Left ventricle myocardium superior (tissue), 1 donor: ENCODE results near the gene GHR. TPM values are rescaled to one million over a fixed set of nuclear protein-coding genes. Genes with fewer than 3 reads are reported as not detected.
"Not testable (repeated sequence)": the region's sequence is repeated elsewhere in the genome, so short reads cannot be mapped to it uniquely, and the experiment has no call there.

ENCODE experiments used
- ATAC-seq: fragments of 200-7000 bp; cut with Tn5 transposase; one replicate; pipeline ENCODE4 v1.9.1; 2020; ENCODE audit warnings: mild to moderate bottlenecking, moderate library complexity
- DNase-seq: peaks from one replicate; pipeline ENCODE4 v3.0.0-alpha.2; 2020
- intact Hi-C: fragments of 100-400 bp; cut with micrococcal nuclease; formaldehyde crosslinking; loops from one replicate; pipeline ENCODE4 v1.11.0; 2022
- total RNA-seq: library from RNA; stranded (reverse); fragmentation: NEBNext Ultra II Directional; extraction: Animal tissue kit (Norgen Biotek cat#: 25700); gene quantifications from one replicate; pipeline ENCODE4 v1.2.1, GENCODE V29; 2021
- donor health status: DM: no; HTN: yes; CAD: no; lungs with severe emphysema.

Gene GHR
- total RNA-seq, 1 donor from 2014 or later: 11.9 TPM

DNA sequence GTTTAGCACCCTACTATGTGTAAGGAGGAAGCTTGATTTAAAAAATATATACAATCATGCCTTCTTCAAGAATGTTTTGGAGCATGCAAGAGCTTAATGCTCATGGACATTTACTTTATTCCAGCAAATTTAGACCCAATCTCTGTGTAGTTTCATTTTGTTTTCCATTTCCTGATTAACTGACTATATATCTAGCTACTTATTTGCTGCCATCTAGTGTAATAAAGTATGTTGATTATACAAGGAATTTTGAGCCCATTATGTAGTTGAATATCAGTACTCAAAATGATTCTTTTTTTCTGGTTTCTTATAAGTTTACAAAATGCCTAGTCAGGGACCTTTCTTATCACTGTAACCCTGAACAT lies 233.4 kb downstream of the GHR start:
- ATAC-seq: peak; percentile 47
- no peak for DNase-seq
- intact Hi-C loops: loop anchor here (10.0 kb wide), 2 partner anchors 62 to 232 kb away; partner anchors contain the start of gene GHR

DNA sequence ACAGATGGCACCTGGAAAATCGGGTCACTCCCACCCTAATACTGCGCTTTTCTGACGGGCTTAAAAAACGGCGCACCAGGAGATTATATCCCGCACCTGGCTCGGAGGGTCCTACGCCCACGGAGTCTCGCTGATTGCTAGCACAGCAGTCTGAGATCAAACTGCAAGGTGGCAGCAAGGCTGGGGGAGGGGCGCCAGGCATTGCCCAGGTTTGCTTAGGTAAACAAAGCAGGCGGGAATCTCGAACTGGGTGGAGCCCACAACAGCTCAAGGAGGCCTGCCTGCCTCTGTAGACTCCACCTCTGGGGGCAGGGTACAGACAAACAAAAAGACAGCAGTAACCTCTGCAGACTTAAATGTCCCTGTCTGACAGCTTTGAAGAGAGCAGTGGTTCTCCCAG lies 236.6 kb downstream of the GHR start:
- intact Hi-C loops: loop anchor here (10.0 kb wide), 2 partner anchors 65 to 235 kb away; partner anchors contain the start of gene GHR
- not testable (repeated sequence) for DNase-seq, ATAC-seq

- DNase-seq (no peak), ATAC-seq (no peak)
- intact Hi-C loops: no loop called here
Measured at GRCh38 chr5:42665857-42666256, 242.6 kb downstream of the GHR start.

DNA sequence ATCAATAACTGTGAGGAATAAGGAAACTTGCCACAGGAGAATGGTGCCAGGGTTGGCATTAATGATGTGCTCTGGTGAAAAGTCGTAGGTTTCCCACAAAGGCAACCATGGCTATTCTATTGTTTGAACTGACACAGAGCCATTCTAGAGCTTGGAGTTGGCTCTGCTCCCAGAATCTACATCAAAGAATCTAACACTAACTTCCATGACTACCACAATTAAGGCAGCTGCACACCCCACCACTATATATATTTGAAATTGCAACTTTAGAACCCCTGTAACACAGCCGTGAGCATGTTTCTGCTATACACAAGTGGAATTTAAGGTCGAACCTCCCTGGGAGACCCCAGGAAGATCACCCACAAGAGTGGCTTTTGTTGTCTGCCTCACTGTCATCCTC lies 243.6 kb downstream of the GHR start:
- intact Hi-C loops: no loop called here
- DNase-seq (no peak), ATAC-seq (no peak)

GRCh38 chr5:42668254-42668653 lies 245.0 kb downstream of the GHR start:
- intact Hi-C loops: no loop called here
- DNase-seq (no peak), ATAC-seq (no peak)

DNA sequence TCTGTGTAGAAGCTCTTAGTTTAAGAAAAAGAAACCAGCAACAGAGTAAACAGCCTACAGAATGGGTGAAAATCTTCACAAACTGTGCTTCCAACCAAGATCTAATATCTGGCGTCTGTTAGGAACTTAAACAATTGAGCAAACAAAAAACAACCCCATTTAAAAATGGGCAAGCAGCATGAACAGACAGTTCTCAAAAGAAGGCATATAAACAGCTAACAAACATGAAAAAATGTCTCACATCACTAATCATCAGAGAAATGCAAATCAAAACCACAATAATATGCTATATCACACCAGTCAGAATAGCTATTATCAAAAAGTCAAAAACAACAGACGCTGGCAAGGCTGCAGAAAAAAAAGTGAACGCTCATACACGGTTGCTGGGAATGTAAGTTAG lies 249.7 kb downstream of the GHR start:
- DNase-seq (no peak), ATAC-seq (no peak)
- intact Hi-C loops: no loop called here

DNA sequence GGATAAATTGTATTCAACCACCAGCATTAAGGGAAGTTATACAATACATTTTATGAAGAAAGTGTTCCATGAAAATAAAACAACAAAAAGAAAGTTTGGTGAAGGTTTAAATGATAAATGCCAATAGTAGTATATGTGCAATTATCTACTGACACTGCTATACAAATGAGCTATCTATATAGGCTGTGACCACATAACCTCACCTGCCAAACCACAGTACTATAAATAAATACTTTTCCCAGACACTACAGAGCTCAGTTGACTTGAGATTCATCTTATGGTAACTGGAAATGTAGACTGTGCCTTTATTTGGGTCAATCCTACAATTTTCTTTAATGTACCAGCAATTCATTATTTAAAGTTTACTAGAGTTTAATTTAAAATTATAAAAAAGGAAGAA lies 252.4 kb downstream of the GHR start:
- intact Hi-C loops: no loop called here
- DNase-seq: no peak
- peak; percentile 81 for ATAC-seq

DNA sequence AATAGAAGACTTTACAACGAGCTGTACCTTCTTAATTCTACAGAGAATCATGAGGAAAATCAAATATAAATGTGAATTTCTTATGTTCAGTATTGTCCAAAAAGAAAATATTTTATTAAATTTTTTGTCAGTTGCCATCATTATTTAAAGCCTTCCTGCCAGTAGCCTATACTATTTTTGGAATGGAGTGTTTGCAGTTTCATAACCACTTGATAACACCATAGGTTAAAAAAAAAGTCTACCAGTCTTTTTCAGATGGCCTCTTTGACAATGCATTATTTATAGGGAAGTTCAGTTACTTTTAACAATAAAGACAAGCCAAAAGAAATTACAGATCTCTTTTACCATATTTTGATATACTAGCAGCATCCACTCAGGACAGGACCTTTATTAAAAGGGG lies 253.1 kb downstream of the GHR start:
- intact Hi-C loops: no loop called here
- peak; percentile 77 for ATAC-seq
- no peak for DNase-seq

GRCh38 chr5:42677156-42677842 lies 254.1 kb downstream of the GHR start:
- DNase-seq: no peak
- intact Hi-C loops: no loop called here

DNA sequence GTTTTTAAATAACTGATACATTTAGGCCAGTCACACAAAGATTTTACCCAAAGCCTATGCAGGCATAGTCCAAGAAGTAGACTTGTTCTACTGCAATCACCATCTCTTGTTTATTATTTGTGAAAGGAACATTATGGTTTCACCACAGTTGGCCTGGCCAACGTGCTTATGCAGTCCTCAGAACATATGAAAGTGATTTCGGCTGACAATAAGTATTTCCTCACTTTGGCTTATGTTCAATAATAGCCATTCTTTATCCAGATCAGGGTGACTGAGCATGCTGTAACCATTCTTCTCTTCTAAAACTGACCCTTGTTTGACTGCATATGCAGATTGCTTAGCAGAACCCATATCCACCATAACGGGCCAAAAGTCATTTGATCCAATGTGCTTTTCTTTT lies 256.8 kb downstream of the GHR start:
- DNase-seq: no peak
- intact Hi-C loops: no loop called here

More at GRCh38 chr5:42677156-42677842, 254.1 kb downstream of the GHR start:
- no peak for ATAC-seq

DNA sequence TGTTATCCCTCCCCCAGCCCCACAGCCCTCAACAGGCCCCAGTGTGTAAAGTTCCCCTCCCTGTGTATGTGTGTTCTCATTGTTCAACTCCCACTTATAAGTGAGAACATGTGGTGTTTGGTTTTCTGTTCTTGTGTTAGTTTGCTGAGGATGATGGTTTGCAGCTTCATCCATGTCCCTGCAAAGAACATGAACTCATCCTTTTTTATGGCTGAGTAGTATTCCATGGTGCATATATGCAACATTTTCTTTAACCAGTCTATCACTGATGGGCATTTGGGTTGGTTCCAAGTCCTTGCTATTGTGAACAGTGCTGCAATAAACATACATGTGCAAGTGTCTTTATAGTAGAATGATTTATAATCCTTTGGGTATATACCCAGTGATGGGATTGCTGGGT lies 261.8 kb downstream of the GHR start:
- DNase-seq, intact Hi-C loops, ATAC-seq: not testable (repeated sequence)

More for the DNA sequence above, 256.8 kb downstream of the GHR start:
- ATAC-seq: no peak

DNA sequence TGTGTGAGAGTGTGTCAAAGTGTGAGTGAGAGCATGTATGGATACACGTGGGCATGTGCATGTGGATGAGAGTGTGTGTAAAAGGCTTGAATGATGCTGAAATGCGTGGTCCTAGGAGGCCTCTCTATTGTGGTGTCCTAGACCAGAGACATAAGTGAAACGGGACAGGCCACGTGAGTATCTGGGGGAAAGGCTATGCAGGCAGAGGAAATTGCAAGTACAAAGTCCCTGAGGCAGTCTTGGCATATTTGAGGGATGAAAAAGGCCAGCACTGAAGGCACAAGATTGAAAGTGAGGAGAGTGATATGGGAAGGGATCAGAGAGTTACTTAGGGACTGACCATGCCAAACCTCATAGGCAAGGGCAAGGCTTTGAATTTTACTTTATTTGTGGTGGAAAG lies 266.2 kb downstream of the GHR start:
- ATAC-seq (no peak), DNase-seq (no peak)
- intact Hi-C loops: no loop called here

DNA sequence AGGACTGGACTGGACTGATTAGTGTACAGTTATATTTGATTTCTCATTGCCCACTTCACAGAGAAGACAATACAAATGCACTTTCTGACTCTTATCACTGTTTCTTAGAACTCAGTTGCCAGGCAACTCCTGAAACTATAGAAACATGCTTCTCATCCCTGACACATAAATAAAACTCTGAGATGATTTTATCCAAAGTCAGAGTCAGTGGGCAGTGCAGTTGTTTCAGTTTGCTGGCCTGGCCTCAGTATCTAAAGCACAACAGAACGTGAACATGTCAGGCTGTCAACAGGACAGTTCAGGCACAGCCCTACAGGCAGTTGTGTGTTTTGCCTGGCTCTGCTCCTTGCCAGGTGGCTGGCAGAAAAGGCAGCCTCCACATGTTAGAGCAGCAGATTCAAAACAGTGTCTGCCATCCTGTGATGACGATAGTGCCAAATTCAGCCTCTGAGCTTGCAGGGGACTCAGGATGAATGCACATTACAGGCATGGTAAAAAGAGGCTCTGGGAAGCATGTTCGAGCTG lies 268.2 kb downstream of the GHR start:
- intact Hi-C loops: no loop called here
- peak; percentile 74 for DNase-seq

DNA sequence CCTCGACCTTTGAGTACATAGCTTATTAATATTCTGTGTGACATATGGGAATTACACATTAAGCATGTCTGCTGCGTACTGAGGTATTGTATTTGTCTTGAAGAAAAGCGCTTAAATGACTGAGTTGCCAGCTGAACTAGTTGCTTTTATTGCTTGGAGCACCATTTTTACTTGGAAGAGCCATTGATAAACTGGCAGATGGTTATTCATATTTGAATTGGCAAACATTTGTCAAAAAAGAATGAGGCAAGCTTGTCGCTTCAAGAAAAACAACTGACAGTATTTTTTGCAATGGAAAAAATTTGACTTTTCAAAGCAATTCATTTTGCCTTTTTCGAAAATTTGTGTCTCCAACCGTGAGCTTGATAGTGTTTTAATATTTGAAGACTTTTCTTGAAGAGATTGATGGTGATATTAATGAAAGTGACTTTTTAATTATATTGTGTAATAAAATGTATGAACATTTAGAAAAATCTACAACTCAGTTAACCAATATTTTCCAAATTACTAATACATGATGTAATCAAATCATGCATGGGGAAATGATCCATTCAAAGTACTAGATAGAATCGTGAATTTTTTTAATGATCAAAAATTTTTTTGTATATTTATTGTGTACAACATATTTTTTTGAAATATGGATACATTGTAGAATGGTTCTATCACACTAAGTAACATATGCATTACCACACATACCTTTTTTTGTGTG lies 278.3 kb downstream of the GHR start:
- no peak for DNase-seq
- intact Hi-C loops: no loop called here
- no peak for ATAC-seq

More for the DNA sequence above, 268.2 kb downstream of the GHR start:
- peak; percentile 100 for ATAC-seq

DNA sequence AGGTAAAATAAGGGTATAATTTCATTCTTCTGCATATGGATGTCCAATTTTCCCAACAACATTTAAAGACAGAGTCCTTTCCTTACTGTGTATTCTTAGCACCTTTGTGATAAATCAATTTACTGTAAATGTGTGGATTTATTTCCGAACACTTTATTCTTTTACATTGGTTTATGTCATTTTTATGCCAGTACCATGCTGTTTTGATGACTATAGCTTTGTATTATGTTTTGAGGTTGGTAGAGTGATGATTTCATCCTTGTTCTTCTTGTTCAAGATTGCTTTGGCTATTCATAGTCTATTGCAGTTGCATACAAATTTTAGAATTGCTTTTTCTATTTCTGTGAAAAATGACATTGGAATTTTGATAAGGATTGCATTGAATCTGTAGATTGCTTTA lies 280.0 kb downstream of the GHR start:
- no peak for DNase-seq
- ATAC-seq: no peak

GRCh38 chr5:42715785-42716184 lies 292.5 kb downstream of the GHR start:
- intact Hi-C loops: no loop called here
- DNase-seq (no peak), ATAC-seq (no peak)

More for the DNA sequence above, 280.0 kb downstream of the GHR start:
- intact Hi-C loops: no loop called here

GRCh38 chr5:42718591-42718990 lies 295.4 kb downstream of the GHR start:
- no peak for DNase-seq
- no peak for ATAC-seq

DNA sequence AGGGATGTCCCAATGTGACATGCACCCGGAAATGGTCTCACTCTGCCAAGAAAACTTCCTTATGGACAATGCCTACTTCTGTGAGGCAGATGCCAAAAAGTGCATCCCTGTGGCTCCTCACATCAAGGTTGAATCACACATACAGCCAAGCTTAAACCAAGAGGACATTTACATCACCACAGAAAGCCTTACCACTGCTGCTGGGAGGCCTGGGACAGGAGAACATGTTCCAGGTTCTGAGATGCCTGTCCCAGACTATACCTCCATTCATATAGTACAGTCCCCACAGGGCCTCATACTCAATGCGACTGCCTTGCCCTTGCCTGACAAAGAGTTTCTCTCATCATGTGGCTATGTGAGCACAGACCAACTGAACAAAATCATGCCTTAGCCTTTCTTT lies 295.8 kb downstream of the GHR start:
- intact Hi-C loops: no loop called here
- DNase-seq (no peak), ATAC-seq (no peak)

More at GRCh38 chr5:42718591-42718990, 295.4 kb downstream of the GHR start:
- intact Hi-C loops: no loop called here

DNA sequence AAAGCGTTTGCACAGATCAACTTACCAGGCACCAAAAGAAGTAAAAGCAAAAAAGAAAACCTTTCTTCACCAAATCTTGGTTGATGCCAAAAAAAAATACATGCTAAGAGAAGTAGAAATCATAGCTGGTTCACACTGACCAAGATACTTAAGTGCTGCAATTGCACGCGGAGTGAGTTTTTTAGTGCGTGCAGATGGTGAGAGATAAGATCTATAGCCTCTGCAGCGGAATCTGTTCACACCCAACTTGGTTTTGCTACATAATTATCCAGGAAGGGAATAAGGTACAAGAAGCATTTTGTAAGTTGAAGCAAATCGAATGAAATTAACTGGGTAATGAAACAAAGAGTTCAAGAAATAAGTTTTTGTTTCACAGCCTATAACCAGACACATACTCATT lies 297.0 kb downstream of the GHR start:
- intact Hi-C loops: no loop called here
- no peak for DNase-seq
- no peak for ATAC-seq

GRCh38 chr5:42721484-42721883 lies 298.2 kb downstream of the GHR start:
- ATAC-seq: no peak
- no peak for DNase-seq
- intact Hi-C loops: no loop called here
